IPS-18a (cell line): ENCODE data around the gene SRCIN1.

Source experiments
- H3K27ac ChIP-seq: one replicate; pipeline ENCODE4 v1.5.1; 2013; ENCODE audit warnings: low read length
- H3K27me3 ChIP-seq: one replicate; pipeline ENCODE4 v1.6.1; 2013; ENCODE audit warnings: mild to moderate bottlenecking, low read length; ENCODE audit not compliant: control insufficient read depth, insufficient read depth
- H3K36me3 ChIP-seq: one replicate; pipeline ENCODE4 v1.6.1; 2013; ENCODE audit warnings: low read depth, low read length; ENCODE audit not compliant: control insufficient read depth
- H3K4me1 ChIP-seq: one replicate; pipeline ENCODE4 v1.6.1; 2013; ENCODE audit warnings: low read depth, low read length; ENCODE audit not compliant: control insufficient read depth
- H3K4me3 ChIP-seq: one replicate; pipeline ENCODE4 v1.5.1; 2013; ENCODE audit warnings: low read length
- H3K9ac ChIP-seq: one replicate; pipeline ENCODE4 v1.6.1; 2013; ENCODE audit warnings: mild to moderate bottlenecking, low read length, moderate library complexity
- H3K9me3 ChIP-seq: one replicate; pipeline ENCODE4 v1.6.1; 2013; ENCODE audit warnings: low read depth, low read length; ENCODE audit not compliant: control insufficient read depth

The SRCIN1 gene

DNA sequence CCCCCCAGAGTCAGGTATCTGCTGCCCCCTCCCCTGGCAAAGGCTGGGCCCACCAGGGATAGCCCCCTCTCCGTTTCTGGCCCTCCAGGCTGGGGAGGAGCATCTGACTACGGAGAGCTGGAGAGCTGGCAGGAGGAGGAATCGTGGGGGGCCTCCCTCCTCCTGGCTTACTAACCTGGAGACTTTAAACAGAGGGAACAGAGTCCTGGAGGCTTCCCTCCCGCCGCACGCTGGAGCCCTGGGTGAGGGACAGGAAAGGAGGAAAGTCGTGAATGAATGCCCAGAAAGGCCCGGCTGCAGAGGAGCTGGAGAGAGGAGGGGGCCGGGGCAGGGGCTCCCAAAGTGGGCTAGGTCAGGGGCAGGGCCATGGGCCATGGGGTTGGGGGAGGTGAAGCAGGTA lies 9.9 kb downstream of the SRCIN1 start:
- H3K9me3 ChIP-seq, result no peaks in the 10 kb centered on the region
- H3K4me1 ChIP-seq, result peaks cover 28% of the 10 kb centered on the region
- no peak overlapping the region for H3K27ac ChIP-seq
- H3K9ac ChIP-seq, result no peak overlapping the region
- peaks cover 15% of the 10 kb centered on the region for H3K27me3 ChIP-seq
- H3K36me3 ChIP-seq, result no peaks in the 10 kb centered on the region
- H3K4me3 ChIP-seq, result no peak overlapping the region

DNA sequence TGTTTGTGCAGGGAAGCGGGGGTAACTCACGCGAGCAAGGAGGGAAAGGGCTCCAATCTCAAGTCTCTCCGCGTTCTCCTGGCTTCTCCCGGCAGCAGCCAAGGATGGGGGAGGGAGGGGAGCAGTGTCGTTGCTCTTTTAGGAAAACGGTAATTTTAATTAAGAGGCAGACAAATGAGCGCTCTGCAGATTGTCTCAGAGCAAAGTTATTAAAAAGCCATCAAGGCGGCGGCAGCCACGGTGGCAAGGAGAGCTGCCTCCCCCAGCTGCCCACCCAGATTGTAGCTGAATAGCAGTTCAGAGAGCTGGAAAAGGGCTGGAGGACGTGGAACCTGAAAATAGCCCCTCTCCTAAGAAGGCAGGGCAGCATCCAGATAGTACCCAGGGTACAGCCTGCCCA lies 11.6 kb downstream of the SRCIN1 start:
- H3K4me1 ChIP-seq, result peaks cover 15% of the 10 kb centered on the region
- no peak overlapping the region for H3K27ac ChIP-seq
- H3K4me3 ChIP-seq, result no peak overlapping the region
- H3K9me3 ChIP-seq, result no peaks in the 10 kb centered on the region
- H3K36me3 ChIP-seq, result no peaks in the 10 kb centered on the region
- H3K27me3 ChIP-seq, result peaks cover 10% of the 10 kb centered on the region
- no peak overlapping the region for H3K9ac ChIP-seq

DNA sequence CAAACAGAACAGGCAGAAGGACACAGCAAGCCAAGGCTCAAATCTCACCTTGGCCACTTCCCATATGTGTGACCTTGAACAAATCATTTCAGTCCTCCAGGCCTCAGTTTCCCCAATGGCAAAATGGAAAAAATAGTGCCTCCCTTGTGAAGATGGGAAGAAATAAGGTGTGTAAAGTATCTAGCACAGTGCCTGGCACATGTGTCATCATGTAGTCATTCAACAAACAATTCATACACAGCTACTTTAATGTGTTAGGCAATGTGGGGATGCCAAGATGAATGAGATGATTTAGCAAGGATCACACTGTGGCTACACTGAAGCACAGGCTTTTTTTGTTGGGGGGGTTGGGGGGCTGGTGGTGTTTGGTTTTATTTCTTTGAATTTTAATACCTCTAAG lies 13.3 kb downstream of the SRCIN1 start:
- Histone ChIP-seq H3K36me3 (no peaks in the 10 kb centered on the region), H3K27me3 (peaks cover 13% of the 10 kb centered on the region), H3K4me3 (no peak overlapping the region), H3K4me1 (peaks cover 11% of the 10 kb centered on the region), H3K9me3 (no peaks in the 10 kb centered on the region), H3K27ac (no peak overlapping the region), H3K9ac (no peak overlapping the region)

DNA sequence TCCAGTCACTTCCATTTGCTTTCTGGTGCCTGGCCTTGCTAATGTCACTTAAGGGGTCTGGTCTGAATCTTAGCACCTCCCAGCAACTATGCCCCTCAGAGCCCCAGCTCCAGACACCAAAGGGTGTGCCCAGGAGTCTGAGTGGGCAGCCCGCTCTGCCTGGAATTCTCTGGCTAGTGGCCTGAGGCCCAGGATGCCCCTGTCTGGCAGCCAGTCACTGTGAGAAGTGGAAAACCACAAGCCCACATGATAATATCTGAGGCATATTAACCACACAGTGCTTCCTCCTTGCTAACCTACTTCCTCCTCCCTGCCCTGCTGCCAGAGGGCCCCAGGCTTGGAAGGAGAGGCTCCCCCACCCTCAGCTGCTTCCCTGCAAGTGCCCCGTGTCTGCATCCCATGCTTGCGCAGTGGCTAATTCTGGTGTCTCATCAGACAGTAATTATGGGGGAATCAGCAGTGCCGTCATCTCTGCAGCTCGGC lies 14.0 kb downstream of the SRCIN1 start:
- H3K9ac ChIP-seq, result no peak overlapping the region
- no peak overlapping the region for H3K27ac ChIP-seq
- no peaks in the 10 kb centered on the region for H3K9me3 ChIP-seq
- peaks cover 9% of the 10 kb centered on the region for H3K4me1 ChIP-seq
- no peak overlapping the region for H3K4me3 ChIP-seq
- H3K36me3 ChIP-seq, result no peaks in the 10 kb centered on the region
- peaks cover 6% of the 10 kb centered on the region for H3K27me3 ChIP-seq

DNA sequence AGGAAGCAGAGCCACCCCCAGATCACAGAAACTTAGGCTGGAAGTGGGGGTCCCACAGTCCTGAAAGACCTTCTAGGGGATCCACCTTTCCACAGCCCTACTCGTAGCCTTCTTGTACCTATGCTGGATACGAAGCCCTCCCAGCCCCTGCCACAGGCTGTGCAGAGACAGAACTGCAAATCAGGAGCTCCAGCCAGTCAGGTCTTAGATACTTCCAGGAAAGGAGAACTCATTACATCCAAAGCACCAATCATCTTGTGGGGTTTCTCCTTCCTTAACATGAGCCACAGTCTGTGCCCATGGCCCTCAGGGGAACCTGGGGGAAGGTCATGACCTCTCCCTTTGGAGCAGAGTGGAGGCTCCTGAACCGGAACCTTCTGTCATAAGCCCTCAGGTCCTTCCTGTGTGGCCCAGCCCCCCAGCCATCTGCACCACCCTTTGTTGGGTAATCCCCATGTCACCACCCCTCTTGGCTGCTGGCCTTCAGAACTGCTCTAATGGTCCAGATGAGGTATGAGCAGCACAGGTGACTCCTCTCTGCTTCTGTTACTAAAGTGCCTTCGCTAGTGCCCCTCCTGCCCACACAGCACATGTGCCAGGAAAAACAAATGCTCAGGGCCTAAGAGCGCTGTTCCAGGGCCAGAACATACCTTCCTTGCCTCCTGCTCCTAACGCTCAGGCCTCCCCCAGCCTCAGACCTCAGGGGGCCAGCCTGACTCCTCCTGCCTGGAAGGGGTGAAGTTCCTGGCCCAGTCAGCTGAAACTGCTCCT lies 14.6 kb downstream of the SRCIN1 start:
- no peak overlapping the region for H3K9ac ChIP-seq
- no peaks in the 10 kb centered on the region for H3K9me3 ChIP-seq
- peaks cover 4% of the 10 kb centered on the region for H3K27me3 ChIP-seq
- H3K4me1 ChIP-seq, result peaks cover 9% of the 10 kb centered on the region
- H3K27ac ChIP-seq, result no peak overlapping the region
- no peak overlapping the region for H3K4me3 ChIP-seq
- no peaks in the 10 kb centered on the region for H3K36me3 ChIP-seq

DNA sequence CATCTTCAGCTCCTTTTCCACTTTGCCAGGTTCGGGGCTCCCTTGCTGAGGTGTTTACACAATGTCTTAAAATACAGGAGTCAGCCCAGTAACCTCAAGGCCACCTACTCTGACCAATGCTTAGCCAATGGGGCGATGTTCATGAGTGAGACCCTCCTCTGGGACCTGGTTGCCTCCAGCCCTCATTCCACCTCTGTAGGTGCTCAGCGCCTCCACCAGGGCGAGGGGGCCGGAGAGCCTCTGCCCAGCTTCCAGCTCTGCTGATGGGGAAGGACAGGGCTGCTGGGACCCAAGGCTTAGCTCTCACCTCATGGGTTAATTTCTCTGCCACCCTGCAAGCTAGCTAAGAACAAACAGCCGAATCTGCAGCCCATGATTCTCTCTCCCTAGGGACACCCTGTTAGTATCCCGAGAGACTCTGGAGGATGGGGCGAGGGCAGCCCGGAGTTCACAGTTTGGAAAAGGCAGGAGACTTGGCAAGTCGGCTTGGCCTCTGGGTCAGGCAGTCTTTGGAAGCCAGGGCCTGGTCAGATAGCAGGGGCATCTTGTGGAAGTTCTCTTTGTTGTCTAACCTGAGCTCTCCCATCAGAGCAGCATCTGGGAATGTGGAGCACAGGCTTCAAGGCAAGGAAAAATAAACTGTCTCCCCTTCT lies 16.2 kb downstream of the SRCIN1 start:
- H3K36me3 ChIP-seq, result no peaks in the 10 kb centered on the region
- H3K27me3 ChIP-seq, result peaks cover 4% of the 10 kb centered on the region
- H3K9me3 ChIP-seq, result no peaks in the 10 kb centered on the region
- H3K9ac ChIP-seq, result no peak overlapping the region
- H3K27ac ChIP-seq, result no peak overlapping the region
- no peak overlapping the region for H3K4me3 ChIP-seq
- H3K4me1 ChIP-seq, result peaks cover 25% of the 10 kb centered on the region

DNA sequence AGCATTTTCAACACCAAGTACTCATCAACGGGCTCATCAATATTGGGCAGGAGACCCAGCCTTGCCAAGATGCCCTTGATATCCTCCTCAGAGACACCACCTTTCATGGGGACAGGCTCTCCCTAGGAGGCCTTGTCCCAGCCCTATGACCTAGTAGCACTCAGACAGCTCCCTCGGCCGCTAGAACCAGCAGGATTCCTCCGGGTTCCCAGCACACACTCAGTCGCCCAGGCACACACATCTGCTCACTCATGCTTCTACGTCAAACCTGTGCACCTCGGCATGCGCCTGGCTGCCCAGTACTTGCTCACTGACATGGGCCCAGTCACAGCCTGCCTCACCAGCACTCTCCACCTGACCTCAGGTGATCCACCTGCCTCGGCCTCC lies 17.0 kb downstream of the SRCIN1 start:
- Histone ChIP-seq H3K9me3 (no peaks in the 10 kb centered on the region), H3K27me3 (peaks cover 10% of the 10 kb centered on the region), H3K4me3 (no peak overlapping the region), H3K36me3 (no peaks in the 10 kb centered on the region), H3K4me1 (peaks cover 27% of the 10 kb centered on the region), H3K27ac (no peak overlapping the region), H3K9ac (no peak overlapping the region)

DNA sequence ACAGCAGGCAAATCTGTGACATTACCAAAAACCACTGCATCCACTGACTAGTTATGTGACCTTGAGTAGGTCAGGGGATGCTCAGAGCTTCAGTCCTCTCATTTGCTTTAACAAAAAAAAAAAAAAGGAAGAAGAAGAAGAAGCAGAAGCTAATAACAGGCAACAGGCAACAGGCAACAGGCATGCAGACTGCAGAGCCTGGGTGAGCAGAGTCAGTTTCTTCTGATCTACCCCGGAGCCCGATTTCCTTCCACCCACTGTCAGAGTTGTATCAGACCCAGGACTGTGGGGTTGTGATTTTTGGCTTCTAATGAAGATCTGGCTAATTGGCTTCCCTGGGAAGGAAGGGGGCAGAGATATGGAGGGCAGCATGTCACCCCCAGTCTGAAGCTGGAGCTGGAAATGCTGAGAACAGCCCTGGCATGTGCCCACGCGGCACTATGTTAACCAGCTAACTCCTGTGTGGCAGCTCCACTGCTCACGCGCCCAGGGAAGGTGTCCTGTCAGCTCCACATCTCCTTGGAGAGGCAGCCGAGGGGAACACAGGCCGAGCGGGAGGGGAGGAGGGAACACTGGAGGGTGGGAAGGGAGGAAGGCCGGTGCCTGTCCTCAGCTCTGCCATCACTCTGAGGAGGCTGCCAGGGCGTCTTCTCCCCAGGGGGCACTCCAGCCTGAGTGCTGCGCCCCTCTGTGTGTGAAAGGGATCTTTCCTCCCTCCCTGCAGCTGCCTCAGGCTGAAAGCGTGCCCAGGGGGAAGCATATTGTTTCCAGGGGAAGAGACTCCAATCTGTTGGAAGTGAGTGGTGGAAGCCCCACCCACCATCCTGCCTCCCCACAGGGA lies 17.6 kb downstream of the SRCIN1 start:
- Histone ChIP-seq H3K4me1 (peaks cover 27% of the 10 kb centered on the region), H3K27me3 (peaks cover 14% of the 10 kb centered on the region), H3K9ac (no peak overlapping the region), H3K27ac (no peak overlapping the region), H3K4me3 (no peak overlapping the region), H3K9me3 (no peaks in the 10 kb centered on the region), H3K36me3 (no peaks in the 10 kb centered on the region)

DNA sequence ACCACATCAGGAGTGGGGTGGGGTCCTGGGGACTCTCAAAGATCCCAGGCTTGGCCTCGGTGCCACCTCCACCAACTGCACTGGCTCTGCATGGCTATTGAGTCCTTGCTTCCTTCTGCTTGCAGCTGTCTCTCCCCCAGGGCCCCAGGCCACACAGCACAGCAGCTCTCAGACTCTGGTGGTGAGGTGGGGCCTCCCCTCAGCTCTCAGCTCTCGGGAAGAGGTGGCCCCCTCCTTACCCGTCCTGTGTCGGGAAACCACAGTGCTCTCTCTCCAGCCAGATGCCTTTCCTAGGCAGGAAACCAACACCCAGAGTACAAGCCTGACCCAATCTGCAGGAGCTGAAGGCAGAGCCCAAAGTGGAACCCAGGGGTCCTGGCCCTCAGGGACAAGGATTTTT lies 18.5 kb downstream of the SRCIN1 start:
- no peaks in the 10 kb centered on the region for H3K9me3 ChIP-seq
- H3K4me1 ChIP-seq, result peaks cover 27% of the 10 kb centered on the region
- no peak overlapping the region for H3K4me3 ChIP-seq
- peaks cover 17% of the 10 kb centered on the region for H3K27me3 ChIP-seq
- no peak overlapping the region for H3K9ac ChIP-seq
- no peak overlapping the region for H3K27ac ChIP-seq
- H3K36me3 ChIP-seq, result no peaks in the 10 kb centered on the region

DNA sequence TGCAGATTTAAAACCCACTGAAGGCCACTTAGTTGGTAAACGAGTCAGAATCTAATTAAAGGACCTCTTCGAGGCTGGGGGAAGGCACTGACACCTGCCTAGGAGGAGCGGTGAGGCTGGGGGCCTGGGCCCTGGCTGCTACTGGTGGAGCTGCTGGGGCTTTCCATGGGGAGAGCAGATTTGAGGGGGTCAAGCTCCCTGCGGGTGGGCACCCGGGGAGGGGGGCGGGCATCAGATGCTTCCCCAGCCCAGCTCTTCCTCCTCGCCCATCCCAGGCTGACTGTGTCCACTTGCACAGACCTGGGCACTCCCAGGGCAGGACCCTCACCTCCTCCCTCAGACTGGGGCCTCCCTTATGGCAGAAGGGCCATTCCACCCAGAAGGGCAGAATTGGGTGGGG lies 19.0 kb downstream of the SRCIN1 start:
- Histone ChIP-seq H3K36me3 (no peaks in the 10 kb centered on the region), H3K9ac (no peak overlapping the region), H3K9me3 (no peaks in the 10 kb centered on the region), H3K27me3 (peaks cover 18% of the 10 kb centered on the region), H3K27ac (no peak overlapping the region), H3K4me1 (peaks cover 27% of the 10 kb centered on the region), H3K4me3 (no peak overlapping the region)

DNA sequence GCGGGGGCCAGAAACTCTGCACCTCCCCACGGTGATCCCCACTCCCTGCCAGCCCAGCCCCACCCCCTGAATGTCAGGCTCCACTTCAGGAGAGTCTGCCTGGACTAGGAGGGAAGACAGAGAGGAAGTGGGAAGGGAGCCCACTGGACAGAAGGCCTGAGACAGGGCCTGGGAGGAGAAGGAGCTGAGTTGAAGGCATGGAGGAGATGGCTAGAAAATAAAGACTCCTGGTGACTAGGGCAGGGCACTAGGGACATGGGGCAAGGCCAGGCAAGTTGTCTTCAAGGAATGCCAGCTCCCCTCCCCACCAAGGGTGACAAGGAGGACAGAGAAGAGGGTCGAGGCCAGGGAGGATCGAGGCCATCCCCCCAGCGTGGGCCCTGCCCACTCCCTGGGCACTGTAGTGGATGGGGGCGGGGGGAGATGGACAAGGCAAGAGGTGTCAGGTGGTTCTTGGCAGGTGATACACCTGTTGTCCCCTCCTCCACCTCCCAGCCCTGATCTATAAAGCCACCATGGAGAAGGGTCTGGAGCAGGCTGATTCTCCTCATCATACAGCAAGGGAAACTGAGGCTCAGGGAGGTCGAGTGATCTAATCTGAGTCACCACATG lies 19.7 kb downstream of the SRCIN1 start:
- Histone ChIP-seq H3K27ac (no peak overlapping the region), H3K9ac (no peak overlapping the region), H3K4me1 (peaks cover 27% of the 10 kb centered on the region), H3K27me3 (peaks cover 24% of the 10 kb centered on the region), H3K36me3 (no peaks in the 10 kb centered on the region), H3K4me3 (no peak overlapping the region), H3K9me3 (no peaks in the 10 kb centered on the region)
